NCI-H2107 (cell line): ENCODE data around the gene ZNF385D.

Experiments
- DNase-seq: peaks from one replicate; lab custom pipeline; 2025; lab: John Stamatoyannopoulos, UW

The ZNF385D gene

DNA sequence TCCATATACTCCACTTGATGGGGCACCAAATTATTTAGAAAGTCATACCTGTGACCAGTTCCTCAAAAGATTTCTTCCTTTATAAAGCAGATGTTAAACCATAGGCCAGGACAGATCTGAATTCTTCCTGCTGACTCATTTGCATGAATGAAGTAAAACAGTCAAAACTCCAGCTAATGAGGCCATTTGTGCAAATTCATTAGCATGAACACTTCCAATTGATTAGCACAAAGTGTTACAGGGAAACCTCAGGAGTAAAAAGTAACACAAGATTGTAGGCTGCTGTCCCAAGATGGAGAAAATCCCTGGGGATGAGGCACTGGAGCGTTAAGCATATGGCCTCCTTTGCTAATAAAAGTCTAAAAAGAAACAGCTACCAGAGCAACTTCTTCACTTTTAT is 149.8 kb downstream of the ZNF385D start:
- DNase-seq = no peak

- no peak for DNase-seq
These were observed 151.1 kb downstream of the ZNF385D start for GRCh38 chr3:21599890-21600289.

GRCh38 chr3:21592828-21593227 is 158.2 kb downstream of the ZNF385D start:
- no peak for DNase-seq

GRCh38 chr3:21587894-21588293 is 163.1 kb downstream of the ZNF385D start:
- DNase-seq = no peak

DNA sequence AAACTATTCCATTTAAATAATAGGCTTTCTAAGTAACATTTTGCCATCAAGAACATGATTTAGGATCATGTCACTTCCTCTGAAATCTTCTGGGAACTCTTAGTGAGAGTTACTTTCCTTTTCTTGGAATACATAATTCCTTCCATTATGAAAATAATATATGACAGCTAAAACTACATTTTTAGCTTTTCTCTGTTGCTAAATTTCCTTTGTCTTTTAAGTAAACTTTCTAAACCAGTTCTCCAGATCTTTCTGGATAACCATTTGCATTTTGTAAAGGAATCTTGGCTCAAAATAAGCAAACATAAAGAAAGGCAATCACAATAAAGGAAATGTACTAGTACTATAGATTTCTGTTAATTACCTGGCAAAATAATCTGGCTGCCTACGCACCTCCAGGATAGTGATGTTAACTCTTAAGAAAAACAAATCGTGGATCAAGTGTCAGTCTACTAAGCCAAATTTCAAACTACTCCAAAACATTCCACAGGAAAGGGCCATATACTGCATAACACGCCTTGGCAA is 165.7 kb downstream of the ZNF385D start:
- DNase-seq = no peak

DNA sequence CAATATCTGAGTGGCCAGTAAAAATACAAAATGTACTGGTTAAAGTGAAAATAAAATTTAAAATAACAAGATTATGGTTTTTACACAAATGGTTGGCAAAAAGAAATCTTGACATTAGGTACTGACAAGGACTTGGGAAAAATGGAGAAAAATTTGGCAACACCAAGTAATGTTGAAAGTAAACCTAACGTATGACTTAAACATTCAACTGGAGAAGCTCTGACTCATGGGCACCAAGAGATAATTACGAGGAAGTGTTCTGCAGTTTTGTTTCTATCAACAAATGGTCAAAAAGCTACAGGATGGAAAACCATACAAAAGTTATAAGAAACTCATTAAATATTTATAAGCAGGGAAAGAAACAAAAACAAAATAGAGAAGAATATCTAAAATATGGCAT is 177.7 kb downstream of the ZNF385D start:
- DNase-seq = no peak

DNA sequence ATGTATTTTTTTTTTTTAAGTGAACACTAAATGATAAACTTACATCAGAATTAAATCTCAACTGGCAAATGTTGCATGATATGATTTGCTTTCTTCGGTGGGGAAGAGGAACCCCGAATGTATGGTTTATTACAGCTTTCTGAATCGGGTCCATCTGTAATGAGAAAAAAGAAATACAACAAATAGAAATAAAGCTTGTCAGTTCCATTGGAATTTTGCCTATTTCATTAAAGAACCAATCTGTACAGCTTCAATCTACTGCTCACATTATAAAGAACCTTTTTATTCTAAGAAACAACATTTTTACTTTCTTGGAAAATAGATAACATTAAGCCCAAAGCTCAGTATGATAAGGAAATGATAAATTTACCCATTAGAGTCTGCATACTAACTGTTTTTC is 186.5 kb downstream of the ZNF385D start:
- DNase-seq = no peak

GRCh38 chr3:21562243-21562642 is 188.8 kb downstream of the ZNF385D start:
- no peak for DNase-seq

- DNase-seq = no peak
These were observed 189.5 kb downstream of the ZNF385D start for GRCh38 chr3:21561472-21561871.

DNA sequence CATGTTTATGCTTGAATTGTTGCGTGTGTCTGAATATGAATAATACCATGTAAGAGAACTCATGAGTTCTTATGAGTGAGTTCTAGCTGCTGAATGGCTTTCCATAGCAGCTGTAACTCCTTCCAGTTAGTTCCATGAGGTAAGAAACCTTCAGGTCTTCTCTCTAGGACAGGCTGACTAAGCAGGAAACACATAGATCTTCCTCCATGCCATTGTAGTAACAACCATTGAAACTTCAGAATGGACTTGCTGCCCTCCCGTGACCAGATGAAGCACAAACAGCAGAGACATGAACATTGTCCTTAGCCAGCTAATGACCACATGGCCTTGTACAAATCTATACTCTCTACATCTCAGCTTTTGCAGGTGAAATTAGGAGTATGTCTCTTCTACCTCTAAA is 200.0 kb downstream of the ZNF385D start:
- DNase-seq = no peak

DNA sequence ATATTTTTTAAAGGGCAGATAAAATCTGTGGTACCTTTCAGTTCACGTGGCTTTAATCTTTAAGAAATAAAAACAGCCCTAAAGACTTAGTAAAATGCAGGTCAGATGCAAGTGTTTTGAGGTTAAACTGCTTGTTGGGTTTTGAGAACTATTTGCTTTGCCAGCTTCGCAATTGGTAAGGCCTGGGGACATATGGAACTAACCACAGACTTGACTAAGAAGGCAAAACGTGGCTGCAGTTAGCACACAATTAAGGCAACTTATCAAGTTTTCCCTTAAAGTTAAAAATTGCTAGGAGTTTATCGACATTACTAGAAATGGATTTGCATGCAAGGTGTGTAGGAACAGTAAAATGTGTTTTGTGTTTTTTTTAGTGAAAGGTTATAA is 206.9 kb downstream of the ZNF385D start:
- DNase-seq = no peak

DNA sequence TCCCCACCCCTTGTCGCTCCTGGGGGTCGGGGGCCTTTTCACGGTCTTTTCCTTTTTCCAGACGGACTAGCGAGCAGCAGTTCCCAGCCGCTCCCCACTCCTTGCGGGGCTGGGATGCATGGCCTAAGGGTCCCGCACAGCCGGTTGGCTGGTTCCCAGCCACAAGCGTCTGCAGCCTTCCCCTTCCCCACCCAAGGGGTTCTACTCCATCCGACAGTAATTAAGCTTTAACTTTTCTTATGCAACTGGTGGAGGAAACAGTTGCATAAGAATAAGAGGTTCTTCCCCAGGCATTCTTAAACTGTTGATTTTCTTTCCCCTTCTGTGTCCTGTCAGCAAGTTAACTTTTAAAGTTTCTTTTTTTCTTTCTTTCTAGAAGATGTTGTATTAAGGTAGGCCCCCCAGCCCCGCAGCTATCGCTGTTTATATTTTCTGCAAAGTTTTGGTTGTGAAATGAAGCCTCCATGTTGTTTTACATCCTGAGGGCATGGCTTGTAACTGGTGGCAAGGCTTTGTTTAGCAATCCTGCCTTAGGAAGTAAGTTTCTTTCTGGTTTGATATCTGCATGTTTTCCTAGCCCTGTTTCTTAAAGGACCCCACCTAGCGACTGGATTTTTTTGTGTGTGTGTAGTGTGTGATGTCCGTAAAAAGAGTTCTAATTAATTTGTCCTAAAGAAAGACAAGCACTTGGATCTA is 207.5 kb downstream of the ZNF385D start:
- no peak for DNase-seq

GRCh38 chr3:21542656-21543379 is 208.2 kb downstream of the ZNF385D start:
- no peak for DNase-seq

DNA sequence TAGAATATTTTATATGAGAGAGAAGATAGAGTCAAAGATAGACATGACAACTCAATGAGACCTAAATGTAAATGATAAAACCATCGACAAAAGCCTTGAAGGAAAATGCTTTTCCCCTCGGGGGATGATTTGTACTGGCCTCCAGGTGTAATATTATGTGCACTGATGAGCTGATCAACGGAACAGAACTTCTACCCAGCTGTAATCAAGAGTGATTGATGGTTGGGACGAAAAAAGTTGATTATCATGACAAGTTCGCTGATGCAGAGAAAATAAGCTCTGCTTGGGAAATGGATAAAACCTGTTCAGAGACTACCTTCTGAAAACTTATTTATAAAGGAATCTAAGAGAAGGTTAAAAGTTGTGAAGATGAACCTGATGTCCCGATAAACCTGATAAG is 210.7 kb downstream of the ZNF385D start:
- no peak for DNase-seq

GRCh38 chr3:21534462-21534861 is 216.5 kb downstream of the ZNF385D start:
- no peak for DNase-seq

- DNase-seq = no peak
These were observed 218.0 kb downstream of the ZNF385D start for GRCh38 chr3:21533002-21533401.

- DNase-seq = no peak
These were observed 219.1 kb downstream of the ZNF385D start for GRCh38 chr3:21531909-21532308.

- no peak for DNase-seq
These were observed 222.6 kb downstream of the ZNF385D start for GRCh38 chr3:21528291-21528995.

DNA sequence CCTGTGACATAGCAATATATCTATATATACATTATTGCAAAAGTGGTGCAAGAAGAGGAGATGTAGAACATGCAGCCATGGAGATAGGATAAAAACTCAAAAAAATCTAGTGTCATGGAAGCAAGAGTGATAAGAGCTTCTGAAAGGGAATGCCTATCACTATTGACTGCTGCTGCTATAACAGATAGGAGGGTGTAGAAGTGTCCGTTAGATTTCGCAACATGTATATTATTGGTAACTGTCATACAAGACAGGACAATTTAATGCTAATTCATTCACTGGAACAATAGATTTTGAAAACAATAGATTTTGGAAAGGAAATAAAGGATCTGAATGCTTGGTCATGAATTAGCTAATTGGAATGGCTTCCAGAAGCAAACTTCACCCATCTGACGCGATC is 224.5 kb downstream of the ZNF385D start:
- no peak for DNase-seq

GRCh38 chr3:21524133-21524532 is 226.9 kb downstream of the ZNF385D start:
- DNase-seq = no peak

GRCh38 chr3:21520106-21520963 is 230.7 kb downstream of the ZNF385D start:
- DNase-seq = no peak

DNA sequence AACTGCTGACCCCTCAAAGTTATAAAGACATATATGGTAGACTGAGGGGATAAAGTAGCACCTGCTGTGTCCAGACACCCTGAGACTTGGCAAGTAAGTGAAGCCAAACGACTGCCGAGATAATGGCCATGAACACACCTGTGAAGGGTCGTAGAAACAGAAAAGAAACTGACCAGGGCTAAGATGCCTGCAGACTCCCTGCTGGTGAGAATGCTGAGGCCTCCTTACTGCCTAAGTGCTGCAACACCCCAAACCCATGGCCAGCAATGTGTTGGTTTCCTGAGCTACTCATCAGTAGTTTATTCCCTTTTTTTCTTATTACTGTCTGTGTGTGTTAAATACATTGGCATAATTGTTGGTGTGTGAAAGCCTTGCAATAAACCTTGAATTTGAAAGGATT is 233.8 kb downstream of the ZNF385D start:
- DNase-seq = no peak
